Endometrium (tissue), 2 donors: ENCODE results near the gene FGF18.

Experiments used
- FAIRE-seq: peaks from 2 replicates; lab custom pipeline; 2012; peaks lifted over from hg19 to GRCh38; lab: Jason Lieb, UNC
- donor health status: control.
- donor health status: control.

The FGF18 gene

GRCh38 chr5:171442287-171443042 lies 23.0 kb downstream of the FGF18 start:
- no peak for FAIRE-seq

DNA sequence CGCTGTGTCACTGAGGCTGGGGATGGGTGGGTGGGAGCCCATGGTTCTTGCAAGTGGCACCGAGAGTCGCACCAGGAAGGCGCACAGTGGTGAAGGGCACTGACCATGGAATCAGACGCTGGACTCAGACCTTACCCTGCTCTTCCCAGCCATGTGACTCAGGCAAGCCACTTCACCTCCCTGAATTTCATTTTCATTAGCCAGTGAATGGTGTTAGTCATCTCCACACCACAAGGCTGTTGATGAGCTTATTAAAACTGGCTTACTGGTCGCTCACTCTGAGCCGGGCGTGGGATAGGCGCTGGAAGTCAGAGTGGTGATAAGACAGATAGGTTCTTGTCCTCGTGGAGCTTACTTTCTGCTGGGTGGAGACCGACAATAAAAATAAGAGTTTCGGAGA lies 25.1 kb downstream of the FGF18 start:
- FAIRE-seq: no peak

GRCh38 chr5:171445644-171446516 lies 26.4 kb downstream of the FGF18 start:
- FAIRE-seq: no peak

- FAIRE-seq: no peak
These were observed 27.8 kb downstream of the FGF18 start for GRCh38 chr5:171447226-171447625.

GRCh38 chr5:171449426-171449825 lies 30.0 kb downstream of the FGF18 start:
- FAIRE-seq: no peak

GRCh38 chr5:171450423-171451331 lies 31.2 kb downstream of the FGF18 start:
- FAIRE-seq: no peak

DNA sequence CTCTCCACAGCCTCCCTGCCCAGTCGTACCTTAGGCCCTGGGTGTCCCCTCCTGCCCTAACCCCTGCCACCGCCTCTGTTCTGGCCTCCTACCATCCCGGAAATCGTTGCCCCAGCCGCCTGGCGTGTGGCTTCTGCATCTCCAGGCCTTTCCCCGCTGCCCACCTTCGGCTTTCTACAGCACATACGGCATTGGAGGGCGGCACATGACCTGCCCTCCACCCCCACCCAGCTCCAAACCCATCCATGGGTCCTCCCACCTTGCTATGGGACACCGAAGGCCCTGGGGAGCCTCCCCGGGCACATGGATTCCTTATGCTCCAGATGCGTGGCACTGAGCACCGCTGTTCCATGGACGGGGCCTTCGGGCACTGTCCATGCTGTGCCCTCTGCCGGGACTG lies 32.0 kb downstream of the FGF18 start:
- no peak for FAIRE-seq

- no peak for FAIRE-seq
These were observed 33.7 kb downstream of the FGF18 start for GRCh38 chr5:171453056-171453725.

- no peak for FAIRE-seq
These were observed 34.5 kb downstream of the FGF18 start for GRCh38 chr5:171453988-171454387.

GRCh38 chr5:171454549-171454948 lies 35.1 kb downstream of the FGF18 start:
- FAIRE-seq: no peak

GRCh38 chr5:171455522-171455921 lies 36.1 kb downstream of the FGF18 start:
- no peak for FAIRE-seq

DNA sequence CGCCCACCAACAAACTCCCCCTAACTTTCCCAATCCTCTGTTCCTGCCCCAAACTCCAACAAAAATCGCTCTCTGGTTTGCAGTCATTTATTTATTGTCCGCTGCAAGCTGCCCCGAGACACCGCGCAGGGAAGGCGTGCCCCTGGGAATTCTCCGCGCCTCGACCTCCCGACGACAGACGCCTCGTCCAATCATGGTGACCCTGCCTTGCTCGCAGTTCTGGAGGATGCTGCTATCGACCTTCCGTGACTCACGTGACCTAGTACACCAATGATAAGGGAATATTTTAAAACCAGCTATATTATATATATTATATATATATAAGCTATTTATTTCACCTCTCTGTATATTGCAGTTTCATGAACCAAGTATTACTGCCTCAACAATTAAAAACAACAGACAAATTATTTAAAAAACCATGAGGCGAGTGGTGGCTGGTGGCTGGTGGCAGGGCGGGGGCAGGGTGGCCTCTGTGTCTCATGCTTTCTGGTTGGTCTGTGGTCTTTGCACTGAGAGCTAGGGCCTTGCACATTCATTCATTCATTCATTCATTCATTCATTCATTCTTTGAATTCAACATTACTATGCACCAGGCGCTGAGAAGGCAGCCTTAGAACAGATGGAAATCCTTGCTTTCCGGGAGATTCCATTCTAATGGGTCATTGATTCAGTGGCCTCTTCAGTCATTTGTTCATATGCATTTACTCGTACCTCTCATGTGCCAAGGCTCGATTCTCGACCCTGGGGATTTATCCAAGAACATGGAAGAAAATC lies 37.9 kb downstream of the FGF18 start:
- no peak for FAIRE-seq

GRCh38 chr5:171459839-171460238 lies 40.4 kb downstream of the FGF18 start:
- FAIRE-seq: no peak

DNA sequence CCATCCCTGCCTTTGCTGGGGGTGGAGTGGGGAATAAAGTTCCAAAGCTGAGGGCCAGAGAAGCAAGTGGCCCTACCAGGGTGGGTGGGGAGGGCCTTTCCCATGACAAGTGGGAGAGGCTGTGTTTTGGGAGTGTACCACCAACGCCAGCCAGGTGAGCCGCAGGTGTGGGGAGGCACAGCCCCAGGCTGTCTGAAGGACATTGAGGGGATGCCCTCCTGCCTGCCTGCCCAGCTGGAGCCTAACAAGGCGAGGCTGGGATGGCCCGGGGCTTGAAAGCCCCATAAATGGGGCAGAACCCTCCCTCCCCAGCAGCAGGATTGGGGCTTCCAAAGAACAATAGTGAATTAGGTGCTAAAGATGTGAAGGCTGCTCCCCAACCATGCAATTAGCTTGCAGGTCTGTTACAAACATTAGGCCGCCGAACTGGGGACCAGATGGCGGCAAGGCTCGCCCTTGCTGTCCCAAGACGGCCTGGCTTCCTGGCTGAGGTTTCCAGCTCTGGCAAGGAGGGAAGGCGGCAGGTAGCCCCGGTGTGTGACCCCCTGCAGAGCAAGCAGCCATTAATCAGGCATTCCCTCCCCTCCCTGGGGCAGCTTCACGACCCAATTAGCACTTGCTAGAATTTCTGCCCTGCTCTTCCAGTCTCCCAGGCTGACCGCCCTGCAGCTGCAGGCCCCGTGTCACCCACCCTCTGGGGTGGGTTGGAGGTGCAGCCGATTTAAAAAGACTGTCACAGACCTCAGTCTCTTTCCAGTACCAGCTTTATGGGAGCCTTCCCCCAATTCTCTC lies 42.9 kb downstream of the FGF18 start:
- no peak for FAIRE-seq

DNA sequence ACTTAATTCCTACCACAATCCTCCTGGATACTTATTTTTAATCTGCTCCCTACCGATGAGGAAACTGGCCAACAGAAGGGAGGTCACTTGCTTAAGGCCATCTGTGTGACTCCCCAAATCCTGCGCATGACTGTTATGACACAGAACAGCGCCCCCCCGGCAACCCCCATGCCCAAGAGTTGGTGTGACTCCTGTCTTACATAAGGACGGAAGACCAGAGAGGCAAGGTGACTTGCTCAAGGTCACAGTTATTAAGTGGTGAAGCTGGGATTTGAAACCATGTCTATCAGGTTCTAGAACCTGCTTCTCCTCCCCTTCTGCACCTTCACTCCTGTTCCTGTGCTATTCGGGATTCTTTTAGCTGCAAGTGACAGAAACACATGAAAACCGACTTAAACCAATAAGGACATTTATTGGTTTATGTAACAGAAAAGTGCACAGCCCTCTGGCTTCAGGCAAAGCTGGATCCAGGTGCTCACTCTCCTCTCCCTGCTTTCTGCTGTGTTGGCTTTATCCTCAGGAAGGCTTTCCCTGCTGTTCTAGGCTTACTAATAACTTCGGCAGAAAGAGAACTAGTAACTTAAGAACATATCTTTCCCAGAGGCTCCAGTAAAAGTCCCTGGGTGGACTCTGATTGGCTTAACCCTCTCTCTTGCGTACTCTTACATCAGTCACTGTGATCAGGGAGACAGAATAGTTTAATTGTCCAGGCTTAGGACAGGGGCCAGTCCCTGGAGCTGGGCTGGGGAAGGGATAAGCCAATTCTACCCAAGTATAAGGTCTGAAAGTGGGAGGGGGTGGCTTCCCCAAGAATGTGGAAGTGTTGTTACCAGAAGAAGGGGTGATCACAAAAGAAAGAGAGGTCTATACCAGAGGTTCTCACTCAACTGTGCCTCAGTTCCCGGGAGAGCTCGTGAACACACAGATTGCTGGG lies 43.7 kb downstream of the FGF18 start:
- no peak for FAIRE-seq

- FAIRE-seq: no peak
These were observed 44.4 kb downstream of the FGF18 start for GRCh38 chr5:171463862-171464229.

GRCh38 chr5:171464829-171465228 lies 45.4 kb downstream of the FGF18 start:
- FAIRE-seq: no peak

DNA sequence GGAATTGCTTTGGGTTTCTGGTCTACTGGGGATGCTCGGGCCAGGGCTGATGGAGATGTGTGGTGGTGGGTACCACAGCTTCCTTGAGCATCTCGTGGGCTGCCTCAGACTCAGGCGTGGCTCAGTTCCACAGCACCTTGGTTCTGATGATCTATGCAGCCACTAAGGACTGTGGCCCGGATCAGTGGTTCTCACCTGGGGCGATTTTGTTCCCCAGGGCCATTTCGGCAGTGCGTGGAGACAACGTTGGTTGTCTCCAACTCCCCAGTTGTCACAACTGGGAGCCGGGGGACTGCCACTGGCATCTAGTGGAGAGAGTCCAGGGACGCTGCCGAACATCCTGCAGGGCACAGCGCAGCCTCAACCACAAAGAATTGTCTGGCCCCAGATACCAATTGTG lies 47.7 kb downstream of the FGF18 start:
- no peak for FAIRE-seq

DNA sequence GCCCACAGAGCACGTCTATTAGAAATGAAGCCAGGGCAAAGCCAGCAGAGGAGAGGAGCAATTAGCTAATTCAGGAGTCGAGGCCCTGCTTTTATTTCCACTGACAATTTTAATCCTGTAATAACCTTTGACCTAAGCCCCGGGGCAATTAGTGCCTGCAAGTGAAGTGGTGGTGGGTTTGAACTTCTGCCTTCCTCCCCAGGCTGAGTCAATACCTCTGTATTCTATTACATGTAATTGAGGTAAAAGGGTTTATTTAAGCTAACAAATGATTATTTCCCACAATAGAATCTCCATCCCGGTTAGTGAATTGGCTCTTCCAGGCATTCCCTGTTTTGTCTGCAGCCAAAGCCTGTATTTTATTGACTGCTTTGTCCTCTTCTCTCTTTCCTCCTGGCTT lies 49.9 kb downstream of the FGF18 start:
- no peak for FAIRE-seq
